HepG2 (cell line): ENCODE measurements around the gene RPS6KA3. TPM values are rescaled to one million over a fixed set of nuclear protein-coding genes. Genes with fewer than 3 reads are reported as not detected.
A peak's percentile ranks its signal among the peaks of the same experiment; 100 is the strongest.

Experiments
- ASH2L ChIP-seq: fragments of 300-600, 200-600 bp; sonication (generic); IDR thresholded peaks from 2 replicates; pipeline ENCODE4 v1.7.0; 2017; ENCODE audit warnings: low read depth, mild to moderate bottlenecking, moderate library complexity, mixed read lengths, low read length; ENCODE audit not compliant: insufficient read length
- GZF1 ChIP-seq: sonication (generic); formaldehyde crosslinking; IDR thresholded peaks from 2 replicates; pipeline ENCODE4 v1.5.1; 2020; ENCODE audit warnings: mild to moderate bottlenecking, missing genetic modification reagents
- ISL2 ChIP-seq: sonication (generic); formaldehyde crosslinking; IDR thresholded peaks from 2 replicates; pipeline ENCODE4 v1.5.0; 2020; ENCODE audit warnings: missing genetic modification reagents
- KDM5B ChIP-seq: sonication (generic); formaldehyde crosslinking; IDR thresholded peaks from 2 replicates; pipeline ENCODE4 v1.4.0; 2020; ENCODE audit warnings: missing genetic modification reagents, mild to moderate bottlenecking, borderline replicate concordance
- RAD21 ChIP-seq: fragments of 450-650 bp; formaldehyde crosslinking; IDR thresholded peaks from 2 replicates; pipeline ENCODE4 v1.5.0; 2020; ENCODE audit warnings: mild to moderate bottlenecking
- SETDB1 ChIP-seq: sonication (generic); formaldehyde crosslinking; IDR thresholded peaks from 2 replicates; pipeline ENCODE4 v1.5.1; 2020; ENCODE audit warnings: missing genetic modification reagents, mild to moderate bottlenecking, borderline replicate concordance
- STAG1 ChIP-seq: sonication (generic); formaldehyde crosslinking; IDR thresholded peaks from 2 replicates; pipeline ENCODE4 v1.4.0; 2020; ENCODE audit warnings: missing genetic modification reagents
- SYNCRIP ChIP-seq: fragments of 200-400 bp; formaldehyde crosslinking; IDR thresholded peaks from 2 replicates; pipeline ENCODE4 v1.6.1; 2018; ENCODE audit warnings: mild to moderate bottlenecking, low read depth, low read length; ENCODE audit not compliant: insufficient read depth
- TARDBP ChIP-seq: sonication (generic); formaldehyde crosslinking; IDR thresholded peaks from 2 replicates; pipeline ENCODE4 v1.8.0; 2022; ENCODE audit warnings: mild to moderate bottlenecking, missing genetic modification reagents
- ZC3H4 ChIP-seq: sonication (generic); formaldehyde crosslinking; IDR thresholded peaks from 2 replicates; pipeline ENCODE4 v1.4.0; 2020; ENCODE audit warnings: missing genetic modification reagents, borderline replicate concordance
- ZNF234 ChIP-seq: sonication (generic); formaldehyde crosslinking; conservative IDR thresholded peaks from 2 replicates; pipeline ENCODE4 v1.5.1; 2020; ENCODE audit warnings: mild to moderate bottlenecking, missing genetic modification reagents
- ZNF343 ChIP-seq: sonication (generic); formaldehyde crosslinking; IDR thresholded peaks from 2 replicates; pipeline ENCODE4 v1.4.0; 2020; ENCODE audit warnings: mild to moderate bottlenecking, missing genetic modification reagents
- ZNF569 ChIP-seq: sonication (generic); formaldehyde crosslinking; IDR thresholded peaks from 2 replicates; pipeline ENCODE4 v1.5.0; 2020; ENCODE audit warnings: mild to moderate bottlenecking, missing genetic modification reagents, moderate library complexity, borderline replicate concordance
- ZNF704 ChIP-seq: sonication (generic); formaldehyde crosslinking; IDR thresholded peaks from 2 replicates; pipeline ENCODE4 v1.8.1; 2023; ENCODE audit warnings: mild to moderate bottlenecking, inconsistent platforms, moderate library complexity, missing genetic modification reagents, borderline replicate concordance
- ZNF768 ChIP-seq: sonication (generic); formaldehyde crosslinking; IDR thresholded peaks from 2 replicates; pipeline ENCODE4 v1.4.0; 2020; ENCODE audit warnings: missing genetic modification reagents
- ZNF792 ChIP-seq: IDR thresholded peaks from 2 replicates; pipeline ENCODE4 v1.6.1; 2016
- polyA plus RNA-seq, 8 experiments: library from polyadenylated mRNA; depleted of rRNA in 3 of 8; stranded (reverse) in 7 of 8; unstranded in 1 of 8; fragments of >200 nt; fragmentation: Illumina TruSeq in 4 of 8; extraction: Trizol in 4 of 8; gene quantifications; 2 replicates each; pipeline versions ENCODE4 v1.2.1 to v1.2.3, GENCODE V29; 2011 to 2016; ENCODE audit warnings: low read depth in 4 of 8, missing spikeins in 1 of 8, mixed read lengths in 1 of 8; ENCODE audit not compliant: insufficient read depth in 1 of 8
- total RNA-seq, 5 experiments: library from RNA; depleted of rRNA; stranded (reverse); fragments of >200 nt; fragmentation: Illumina TruSeq; extraction: Trizol; gene quantifications; 2 replicates each; pipeline ENCODE4 v1.2.3, GENCODE V29; 2016; ENCODE audit warnings: low read depth in 1 of 5
- TF ChIP-seq, protein P1 (sequence below): sonication (generic); formaldehyde crosslinking; IDR thresholded peaks from 2 replicates; pipeline ENCODE4 v1.4.0; 2020; ENCODE audit warnings: mild to moderate bottlenecking, missing genetic modification reagents
- TF ChIP-seq, protein P2 (sequence below): sonication (generic); formaldehyde crosslinking; IDR thresholded peaks from 2 replicates; pipeline ENCODE4 v1.5.1; 2020; ENCODE audit warnings: mild to moderate bottlenecking, missing genetic modification reagents, borderline replicate concordance
- TF ChIP-seq, protein P3 (sequence below): sonication (generic); formaldehyde crosslinking; IDR thresholded peaks from 2 replicates; pipeline ENCODE4 v1.8.0; 2023; ENCODE audit warnings: mild to moderate bottlenecking, missing genetic modification reagents
- TF ChIP-seq, protein P4 (sequence below): sonication (generic); formaldehyde crosslinking; IDR thresholded peaks from 2 replicates; pipeline ENCODE4 v1.5.0; 2020; ENCODE audit warnings: missing genetic modification reagents

The RPS6KA3 gene
- total and polyA plus RNA-seq, 2 of the 13 experiments (the other 11 are each of a cell fraction or from before 2014, with no cell fraction given): 314 to 357 TPM

DNA sequence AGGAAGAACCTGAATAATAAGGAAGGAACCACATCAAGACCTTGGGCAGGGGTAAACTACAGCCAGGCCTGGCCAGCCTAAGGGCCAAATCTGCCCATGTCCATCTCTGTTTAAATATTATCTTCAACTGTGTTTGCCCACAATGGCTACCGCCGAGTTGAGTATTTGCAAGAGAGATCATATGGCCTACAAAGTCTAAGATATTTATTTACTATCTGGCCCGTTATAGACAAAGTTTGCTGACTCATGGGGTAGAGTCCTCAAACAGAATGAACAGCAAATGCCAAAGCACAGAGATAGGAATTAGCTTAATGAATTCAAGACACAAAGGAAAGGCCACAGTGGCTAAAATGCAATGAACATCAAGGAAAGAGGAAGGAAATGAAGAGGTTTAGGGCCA lies 44.8 kb downstream of the RPS6KA3 start (continued):
- no peak for TF ChIP-seq SETDB1 (CRISPR knock-in tag)
- TF ChIP-seq ZNF343: no peak
- TF ChIP-seq TARDBP (CRISPR knock-in tag): no peak; the same call in 1 of the 2 replicates
- peak; percentile 57 for TF ChIP-seq ISL2 (CRISPR knock-in tag)
- TF ChIP-seq, protein P1, sequence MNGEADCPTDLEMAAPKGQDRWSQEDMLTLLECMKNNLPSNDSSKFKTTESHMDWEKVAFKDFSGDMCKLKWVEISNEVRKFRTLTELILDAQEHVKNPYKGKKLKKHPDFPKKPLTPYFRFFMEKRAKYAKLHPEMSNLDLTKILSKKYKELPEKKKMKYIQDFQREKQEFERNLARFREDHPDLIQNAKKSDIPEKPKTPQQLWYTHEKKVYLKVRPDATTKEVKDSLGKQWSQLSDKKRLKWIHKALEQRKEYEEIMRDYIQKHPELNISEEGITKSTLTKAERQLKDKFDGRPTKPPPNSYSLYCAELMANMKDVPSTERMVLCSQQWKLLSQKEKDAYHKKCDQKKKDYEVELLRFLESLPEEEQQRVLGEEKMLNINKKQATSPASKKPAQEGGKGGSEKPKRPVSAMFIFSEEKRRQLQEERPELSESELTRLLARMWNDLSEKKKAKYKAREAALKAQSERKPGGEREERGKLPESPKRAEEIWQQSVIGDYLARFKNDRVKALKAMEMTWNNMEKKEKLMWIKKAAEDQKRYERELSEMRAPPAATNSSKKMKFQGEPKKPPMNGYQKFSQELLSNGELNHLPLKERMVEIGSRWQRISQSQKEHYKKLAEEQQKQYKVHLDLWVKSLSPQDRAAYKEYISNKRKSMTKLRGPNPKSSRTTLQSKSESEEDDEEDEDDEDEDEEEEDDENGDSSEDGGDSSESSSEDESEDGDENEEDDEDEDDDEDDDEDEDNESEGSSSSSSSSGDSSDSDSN (CRISPR knock-in tag): no peak
- TF ChIP-seq KDM5B (CRISPR knock-in tag): no peak
- TF ChIP-seq, protein P2, sequence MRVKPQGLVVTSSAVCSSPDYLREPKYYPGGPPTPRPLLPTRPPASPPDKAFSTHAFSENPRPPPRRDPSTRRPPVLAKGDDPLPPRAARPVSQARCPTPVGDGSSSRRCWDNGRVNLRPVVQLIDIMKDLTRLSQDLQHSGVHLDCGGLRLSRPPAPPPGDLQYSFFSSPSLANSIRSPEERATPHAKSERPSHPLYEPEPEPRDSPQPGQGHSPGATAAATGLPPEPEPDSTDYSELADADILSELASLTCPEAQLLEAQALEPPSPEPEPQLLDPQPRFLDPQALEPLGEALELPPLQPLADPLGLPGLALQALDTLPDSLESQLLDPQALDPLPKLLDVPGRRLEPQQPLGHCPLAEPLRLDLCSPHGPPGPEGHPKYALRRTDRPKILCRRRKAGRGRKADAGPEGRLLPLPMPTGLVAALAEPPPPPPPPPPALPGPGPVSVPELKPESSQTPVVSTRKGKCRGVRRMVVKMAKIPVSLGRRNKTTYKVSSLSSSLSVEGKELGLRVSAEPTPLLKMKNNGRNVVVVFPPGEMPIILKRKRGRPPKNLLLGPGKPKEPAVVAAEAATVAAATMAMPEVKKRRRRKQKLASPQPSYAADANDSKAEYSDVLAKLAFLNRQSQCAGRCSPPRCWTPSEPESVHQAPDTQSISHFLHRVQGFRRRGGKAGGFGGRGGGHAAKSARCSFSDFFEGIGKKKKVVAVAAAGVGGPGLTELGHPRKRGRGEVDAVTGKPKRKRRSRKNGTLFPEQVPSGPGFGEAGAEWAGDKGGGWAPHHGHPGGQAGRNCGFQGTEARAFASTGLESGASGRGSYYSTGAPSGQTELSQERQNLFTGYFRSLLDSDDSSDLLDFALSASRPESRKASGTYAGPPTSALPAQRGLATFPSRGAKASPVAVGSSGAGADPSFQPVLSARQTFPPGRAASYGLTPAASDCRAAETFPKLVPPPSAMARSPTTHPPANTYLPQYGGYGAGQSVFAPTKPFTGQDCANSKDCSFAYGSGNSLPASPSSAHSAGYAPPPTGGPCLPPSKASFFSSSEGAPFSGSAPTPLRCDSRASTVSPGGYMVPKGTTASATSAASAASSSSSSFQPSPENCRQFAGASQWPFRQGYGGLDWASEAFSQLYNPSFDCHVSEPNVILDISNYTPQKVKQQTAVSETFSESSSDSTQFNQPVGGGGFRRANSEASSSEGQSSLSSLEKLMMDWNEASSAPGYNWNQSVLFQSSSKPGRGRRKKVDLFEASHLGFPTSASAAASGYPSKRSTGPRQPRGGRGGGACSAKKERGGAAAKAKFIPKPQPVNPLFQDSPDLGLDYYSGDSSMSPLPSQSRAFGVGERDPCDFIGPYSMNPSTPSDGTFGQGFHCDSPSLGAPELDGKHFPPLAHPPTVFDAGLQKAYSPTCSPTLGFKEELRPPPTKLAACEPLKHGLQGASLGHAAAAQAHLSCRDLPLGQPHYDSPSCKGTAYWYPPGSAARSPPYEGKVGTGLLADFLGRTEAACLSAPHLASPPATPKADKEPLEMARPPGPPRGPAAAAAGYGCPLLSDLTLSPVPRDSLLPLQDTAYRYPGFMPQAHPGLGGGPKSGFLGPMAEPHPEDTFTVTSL (CRISPR knock-in tag): peak; percentile 78; the same call in 1 of the 2 replicates
- TF ChIP-seq ZNF792 (CRISPR knock-in tag): peak; percentile 55
- no peak for TF ChIP-seq ZNF234 (CRISPR knock-in tag)
- TF ChIP-seq STAG1 (CRISPR knock-in tag): no peak
- no peak for TF ChIP-seq RAD21 (CRISPR knock-in tag)
- no peak for TF ChIP-seq GZF1 (CRISPR knock-in tag)
- TF ChIP-seq ZC3H4 (CRISPR knock-in tag): no peak
- peak; percentile 60 for TF ChIP-seq ASH2L
- no peak for TF ChIP-seq SYNCRIP
- TF ChIP-seq, protein P3, sequence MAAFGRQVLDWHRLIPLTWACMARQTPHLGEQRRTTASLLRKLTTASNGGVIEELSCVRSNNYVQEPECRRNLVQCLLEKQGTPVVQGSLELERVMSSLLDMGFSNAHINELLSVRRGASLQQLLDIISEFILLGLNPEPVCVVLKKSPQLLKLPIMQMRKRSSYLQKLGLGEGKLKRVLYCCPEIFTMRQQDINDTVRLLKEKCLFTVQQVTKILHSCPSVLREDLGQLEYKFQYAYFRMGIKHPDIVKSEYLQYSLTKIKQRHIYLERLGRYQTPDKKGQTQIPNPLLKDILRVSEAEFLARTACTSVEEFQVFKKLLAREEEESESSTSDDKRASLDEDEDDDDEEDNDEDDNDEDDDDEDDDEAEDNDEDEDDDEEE (CRISPR knock-in tag): no peak
- TF ChIP-seq ZNF768 (CRISPR knock-in tag): no peak
- TF ChIP-seq, protein P4, sequence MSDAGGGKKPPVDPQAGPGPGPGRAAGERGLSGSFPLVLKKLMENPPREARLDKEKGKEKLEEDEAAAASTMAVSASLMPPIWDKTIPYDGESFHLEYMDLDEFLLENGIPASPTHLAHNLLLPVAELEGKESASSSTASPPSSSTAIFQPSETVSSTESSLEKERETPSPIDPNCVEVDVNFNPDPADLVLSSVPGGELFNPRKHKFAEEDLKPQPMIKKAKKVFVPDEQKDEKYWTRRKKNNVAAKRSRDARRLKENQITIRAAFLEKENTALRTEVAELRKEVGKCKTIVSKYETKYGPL (CRISPR knock-in tag): no peak
- TF ChIP-seq ZNF704 (CRISPR knock-in tag): no peak
- TF ChIP-seq ZNF569 (CRISPR knock-in tag): no peak
